ENCODE results near the gene STIP1. TPM values are rescaled to one million over a fixed set of nuclear protein-coding genes. Genes with fewer than 3 reads are reported as not detected.
A peak's percentile ranks its signal among the peaks of the same experiment; 100 is the strongest.

Gene STIP1
- total and polyA plus RNA-seq, 9 of the 15 experiments (the other 6 are each of a cell fraction or from before 2014, with no cell fraction given) = 58.1 to 465 (median 346) TPM

GRCh38 chr11:64246871-64247728, 61.1 kb downstream of the STIP1 start, which contains the start of gene PPP1R14B (continued):
- TF ChIP-seq AFF1 (IDR thresholded peaks at IDR 0.05; ENCODE audit: low read depth in 1 of 2, partially characterized antibody in 2 of 2) (peak in 1 of 2 experiments; percentile 53), TARDBP (IDR thresholded peaks at IDR 0.05) (peak; percentile 63; the same call in 1 of the 2 replicates), NBN (IDR thresholded peaks at IDR 0.05; ENCODE audit: low read depth) (no peak), SP2 (IDR thresholded peaks at IDR 0.05; ENCODE audit: extremely low read depth, low read depth, low read length, poor library complexity, severe bottlenecking) (peak; percentile 65), BCL6 (CRISPR knock-in tag; IDR thresholded peaks at IDR 0.05) (no peak), ZNF212 (CRISPR knock-in tag; IDR thresholded peaks at IDR 0.05) (no peak), ETV5 (CRISPR knock-in tag; IDR thresholded peaks at IDR 0.05; ENCODE audit: low read depth) (peak; percentile 59; the same call in 1 of the 2 replicates), RAD21 (CRISPR knock-in tag; conservative IDR thresholded peaks at IDR 0.05 in 1 of 2, IDR thresholded peaks at IDR 0.05 in 1 of 2) (no peak), FOXJ2 (tag; IDR thresholded peaks at IDR 0.05) (no peak), CBX8 (IDR thresholded peaks at IDR 0.05; ENCODE audit: borderline replicate concordance, extremely low read depth, low read depth, low read length, poor library complexity, severe bottlenecking) (no peak), ZNF175 (CRISPR knock-in tag; IDR thresholded peaks at IDR 0.05; ENCODE audit: low read depth) (no peak), ILK (tag; IDR thresholded peaks at IDR 0.05; ENCODE audit: borderline replicate concordance, low read depth) (no peak), MYC (IDR thresholded peaks at IDR 0.05; ENCODE audit: low read depth, low read length) (peak; percentile 93), MYC (CRISPR knock-in tag; IDR thresholded peaks at IDR 0.05; ENCODE audit: borderline replicate concordance, low read depth) (0 out of 2 replicates have a peak, but pooled peaks have one; percentile 74), RBM39 (optimal IDR thresholded peaks at IDR 0.05; ENCODE audit: low read depth, low read length) (peak; percentile 62), NCOA1 (IDR thresholded peaks at IDR 0.05; ENCODE audit: low read depth) (peak; percentile 58; the same call in 1 of the 2 replicates), KAT7 (CRISPR knock-in tag; IDR thresholded peaks at IDR 0.05; ENCODE audit: borderline replicate concordance) (peak; percentile 17), POLR2H (tag; IDR thresholded peaks at IDR 0.05; ENCODE audit: low read depth) (no peak), ELF2 (CRISPR knock-in tag; IDR thresholded peaks at IDR 0.05) (no peak), ZNF354B (CRISPR knock-in tag; IDR thresholded peaks at IDR 0.05) (no peak), ZNF274 (IDR thresholded peaks at IDR 0.05; ENCODE audit: borderline replicate concordance, low read depth, low read length) (no peak), MTA3 (IDR thresholded peaks at IDR 0.05; ENCODE audit: borderline replicate concordance) (peak; percentile 76; the same call in 1 of the 2 replicates), MCM7 (IDR thresholded peaks at IDR 0.05) (no peak), EZH2 (IDR thresholded peaks at IDR 0.05; ENCODE audit: borderline replicate concordance, low read depth, low read length) (no peak), SIN3A (IDR thresholded peaks at IDR 0.05; ENCODE audit: borderline replicate concordance in 2 of 2, control insufficient read depth in 1 of 2, low read depth in 2 of 2, low read length in 2 of 2) (peak; percentile 76 to 78; a peak in 1 of 4 replicates)
